Stimulated activated CD4-positive, alpha-beta T cell treated with anti-CD3 and anti-CD28 coated beads, Interleukin-4, amount 100 ng/mL, for 24 hours (primary cell): ENCODE measurements around the gene ESD.

ENCODE experiments used
- DNase-seq: peaks from one replicate; pipeline ENCODE4 v3.0.0-alpha.2; 2020

The ESD gene

DNA sequence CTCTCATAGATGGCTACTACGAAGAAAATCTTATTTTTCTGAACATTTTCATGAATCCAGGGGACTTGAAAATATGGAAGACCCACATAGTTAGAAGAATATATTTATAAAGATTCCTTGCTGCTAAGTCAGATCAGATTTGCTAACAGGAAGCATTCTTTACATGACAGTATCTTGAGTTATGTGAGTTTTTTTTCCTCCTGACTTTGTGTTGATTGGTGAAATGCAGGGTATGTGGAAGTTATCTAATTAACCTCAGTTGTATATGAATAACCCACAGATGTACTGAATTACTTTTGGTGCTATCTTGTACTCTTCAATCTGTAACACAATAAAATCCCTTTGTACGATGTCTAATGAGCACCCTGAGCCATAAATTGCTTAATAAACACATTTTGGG, 53.8 kb downstream of the ESD start:
- no peak for DNase-seq

DNA sequence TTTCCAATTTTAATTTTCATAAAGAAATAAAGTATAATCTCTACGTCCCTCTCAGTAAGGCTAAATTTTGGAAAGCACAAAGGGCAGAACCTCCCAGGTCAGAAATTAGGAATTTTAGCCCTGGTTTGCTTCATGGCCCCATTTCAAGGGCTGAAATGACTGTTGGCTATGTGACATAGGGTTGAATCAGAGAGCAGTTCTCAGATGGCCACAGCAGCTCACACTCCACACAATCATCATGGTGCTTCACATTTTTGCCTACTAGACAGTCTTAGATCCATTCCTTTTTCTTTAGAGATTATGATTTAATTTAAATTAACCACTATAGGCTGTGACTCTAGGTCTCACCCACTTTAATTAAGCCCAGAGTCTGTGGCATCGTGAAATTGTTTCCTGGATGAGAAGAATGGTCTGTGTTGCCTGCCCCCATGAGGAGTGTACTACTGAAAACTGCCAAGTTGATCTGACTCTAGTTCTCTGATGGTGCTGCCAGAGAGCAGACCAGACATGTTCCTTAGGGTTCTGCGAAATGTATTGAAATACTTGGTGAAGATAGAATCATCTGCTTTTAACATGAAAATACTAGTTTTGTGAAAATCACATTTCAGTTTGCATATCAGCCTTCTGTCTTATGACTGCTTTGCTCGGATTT, 57.4 kb downstream of the ESD start:
- DNase-seq, result no peak

DNA sequence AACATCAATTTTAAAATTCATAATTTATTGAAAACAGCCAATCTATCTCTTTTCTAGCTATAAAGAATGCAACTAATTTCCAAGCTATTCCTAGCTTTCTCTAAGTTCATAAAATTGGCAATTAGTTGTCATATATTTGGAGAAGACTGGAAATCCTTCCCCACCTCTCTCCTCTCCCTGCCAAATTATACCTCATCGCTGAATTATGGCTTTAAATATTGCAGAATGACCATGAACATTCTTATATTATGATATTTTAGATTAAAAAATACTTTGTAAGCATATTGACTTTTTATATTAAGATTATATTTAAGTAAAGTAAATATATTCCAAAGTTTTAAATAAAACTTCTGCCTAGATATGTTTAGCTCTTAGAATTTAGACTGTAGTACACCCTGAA, 58.2 kb downstream of the ESD start:
- no peak for DNase-seq

DNA sequence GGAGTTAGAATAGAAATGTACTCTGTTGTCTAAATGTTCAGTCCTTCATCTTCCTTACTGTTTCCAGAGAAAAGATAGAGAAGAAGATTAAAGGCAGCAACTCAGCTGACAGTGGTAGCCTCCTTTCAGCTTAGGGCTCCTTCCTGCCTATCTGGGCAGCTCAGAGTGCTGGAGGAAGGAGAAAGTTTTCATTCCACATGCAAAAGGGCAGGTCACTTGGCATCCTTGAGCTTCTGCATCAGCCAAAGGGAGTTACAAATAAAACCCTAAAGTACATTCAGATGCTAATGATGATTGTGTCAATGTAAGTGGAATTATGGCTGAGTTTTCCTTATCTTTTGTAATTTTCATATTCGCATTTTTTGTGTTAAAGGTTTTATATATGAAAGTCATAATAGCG, 58.9 kb downstream of the ESD start:
- DNase-seq, result no peak

DNA sequence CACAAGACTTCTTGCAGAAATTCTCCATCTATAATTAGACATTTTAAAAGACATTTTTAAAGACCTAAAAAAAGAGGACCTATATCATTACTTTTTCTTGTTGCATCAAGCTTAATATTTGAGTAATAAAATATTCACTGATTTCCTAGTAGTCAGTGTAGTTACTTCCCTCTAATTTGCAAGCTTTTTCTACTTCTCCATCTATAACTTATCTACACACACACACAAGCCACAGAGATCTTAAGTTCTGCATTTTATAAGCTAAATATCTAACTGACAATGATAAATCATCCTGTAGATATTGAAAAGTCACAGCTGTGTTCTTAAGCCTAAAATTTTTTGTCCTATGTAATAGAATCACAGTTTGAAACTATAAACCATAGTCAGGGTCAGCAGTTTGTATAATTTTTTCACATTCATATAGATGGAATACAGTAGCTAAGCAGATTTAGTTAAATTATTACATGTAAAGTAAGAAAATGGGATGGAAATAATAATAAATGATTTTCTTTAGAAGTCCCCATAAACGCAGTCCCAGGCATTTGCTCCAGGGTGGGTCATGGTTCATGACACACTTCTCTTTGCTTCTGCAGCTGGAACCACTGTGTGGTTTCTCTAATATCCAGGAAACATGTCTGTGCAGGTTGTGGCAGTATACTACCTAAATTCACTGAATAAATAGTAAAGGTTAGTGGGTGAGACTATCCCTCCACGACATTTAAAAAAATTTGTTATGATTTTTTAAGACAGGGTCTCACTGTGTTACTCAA, 60.2 kb downstream of the ESD start:
- DNase-seq, result no peak

DNA sequence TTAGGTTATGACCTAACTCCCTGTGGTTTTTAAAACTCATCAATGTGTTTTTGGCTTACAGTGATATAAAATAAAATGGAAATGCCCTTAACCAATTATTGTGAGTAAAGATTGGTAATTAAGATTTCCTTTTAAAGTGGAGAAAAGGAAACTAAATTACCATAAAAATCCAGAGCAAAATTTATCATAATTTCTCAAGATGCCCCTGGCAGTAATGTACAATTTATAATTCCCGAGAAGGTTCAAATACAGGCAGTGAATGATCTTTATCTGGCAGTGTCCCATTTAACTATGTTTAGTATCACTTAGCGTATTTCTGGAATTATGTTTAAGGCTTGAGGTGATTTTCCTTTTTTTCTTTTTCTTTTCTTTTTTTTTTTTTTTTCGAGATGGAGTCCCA, 61.5 kb downstream of the ESD start:
- DNase-seq, result no peak

DNA sequence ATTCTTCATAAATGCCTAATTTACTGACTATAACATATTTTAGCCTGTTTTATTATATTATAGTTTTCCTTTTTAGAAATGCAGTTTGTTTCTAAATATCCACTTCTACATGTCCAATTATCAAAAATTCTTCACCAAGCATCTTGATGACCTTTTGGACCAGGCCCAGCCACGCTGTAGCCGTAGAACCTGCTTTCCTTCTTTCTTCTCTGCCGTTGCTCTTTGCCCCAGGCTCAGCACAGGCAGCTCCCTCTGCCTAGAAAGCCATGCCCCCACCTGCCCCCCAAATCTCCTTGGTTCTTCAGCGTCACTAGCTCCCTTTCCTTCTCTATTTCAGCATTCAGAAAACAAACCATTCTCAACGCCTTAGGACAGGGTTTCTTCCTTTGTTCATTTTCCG, 65.4 kb downstream of the ESD start:
- no peak for DNase-seq

DNA sequence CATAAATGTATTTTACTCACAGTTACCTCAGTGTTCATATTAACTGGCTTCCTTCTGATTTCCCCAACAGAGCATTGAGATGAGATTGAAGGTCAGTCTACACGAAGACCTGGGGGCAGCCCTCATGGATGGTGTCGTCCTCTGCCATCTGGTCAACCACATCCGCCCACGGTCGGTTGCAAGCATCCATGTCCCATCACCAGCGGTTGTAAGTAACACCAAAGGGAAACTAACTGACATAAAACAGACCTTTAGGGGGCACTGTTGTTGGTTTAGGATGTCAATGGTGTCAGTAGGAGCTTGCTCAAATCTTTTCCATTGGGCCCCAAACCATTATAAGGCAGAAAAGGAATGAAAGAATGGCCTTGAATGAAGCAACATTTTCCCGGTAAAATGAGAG, 68.2 kb downstream of the ESD start:
- DNase-seq, result no peak

DNA sequence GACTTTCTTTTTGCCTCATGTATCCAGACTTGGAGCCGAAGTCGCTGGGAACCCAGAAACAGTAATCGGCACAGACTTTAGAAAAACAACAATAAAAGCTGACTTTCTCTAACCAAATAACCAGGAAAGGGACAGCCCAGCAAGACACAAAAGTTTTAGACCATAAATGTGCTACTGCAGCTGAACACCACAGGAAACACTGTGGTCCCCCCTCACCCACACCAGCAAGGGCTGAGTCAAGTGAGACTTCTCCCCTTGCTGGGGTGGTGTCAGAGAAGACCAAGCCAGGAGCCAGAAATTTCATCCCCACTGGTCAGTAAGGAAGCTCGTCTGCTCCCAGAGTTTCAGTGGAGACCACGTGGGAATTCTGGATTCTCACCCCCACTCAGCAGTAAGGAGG, 70.6 kb downstream of the ESD start:
- DNase-seq, result no peak
